Upper lobe of right lung (tissue), 1 donor: ENCODE data around the gene CDK15. TPM values are rescaled to one million over a fixed set of nuclear protein-coding genes. Genes with fewer than 3 reads are reported as not detected.

Experiments used
- ATAC-seq: fragments of 200-7000 bp; cut with Tn5 transposase; one replicate; pipeline ENCODE4 v1.9.1; 2020; ENCODE audit warnings: mild to moderate bottlenecking, moderate library complexity
- DNase-seq: peaks from one replicate; pipeline ENCODE4 v3.0.0-alpha.2; 2020
- H3K27ac ChIP-seq: fragments of 200-600 bp; one replicate; pipeline ENCODE4 v1.8.0; 2022
- H3K27me3 ChIP-seq: fragments of 200-600 bp; one replicate; pipeline ENCODE4 v1.8.0; 2022; ENCODE audit warnings: mild to moderate bottlenecking
- H3K36me3 ChIP-seq: fragments of 200-600 bp; one replicate; pipeline ENCODE4 v1.8.0; 2022
- H3K4me1 ChIP-seq: fragments of 200-600 bp; one replicate; pipeline ENCODE4 v1.8.0; 2022
- H3K4me3 ChIP-seq: fragments of 200-600 bp; one replicate; pipeline ENCODE4 v1.8.0; 2022; ENCODE audit warnings: mild to moderate bottlenecking
- H3K9me3 ChIP-seq: fragments of 200-600 bp; one replicate; pipeline ENCODE4 v1.8.0; 2022
- intact Hi-C: fragments of 100-400 bp; cut with DNase I; formaldehyde crosslinking; loops from one replicate; pipeline ENCODE4 v1.11.0; 2022
- total RNA-seq: library from RNA; stranded (reverse); fragmentation: NEBNext Ultra II Directional; extraction: Animal tissue kit (Norgen Biotek cat#: 25700); gene quantifications from one replicate; pipeline ENCODE4 v1.2.1, GENCODE V29; 2021
- TF ChIP-seq, protein P1 (sequence below): fragments of 200-600 bp; IDR thresholded peaks from one replicate; pipeline ENCODE4 v1.8.0; 2022; ENCODE audit warnings: antibody characterized with exemption
- donor health status: DM: no; HTN: yes; CAD: no; lungs with severe emphysema.

Gene CDK15
- total RNA-seq, 1 donor from 2014 or later, result 6.0 TPM

- Histone ChIP-seq H3K36me3 (no peaks in the 10 kb centered on the region), H3K4me1 (peaks cover 9% of the 10 kb centered on the region), H3K9me3 (no peaks in the 10 kb centered on the region), H3K27me3 (no peaks in the 10 kb centered on the region), H3K27ac (no peak overlapping the region), H3K4me3 (no peak overlapping the region)
- ATAC-seq, result no peak
- DNase-seq, result no peak
- TF ChIP-seq, protein P1, sequence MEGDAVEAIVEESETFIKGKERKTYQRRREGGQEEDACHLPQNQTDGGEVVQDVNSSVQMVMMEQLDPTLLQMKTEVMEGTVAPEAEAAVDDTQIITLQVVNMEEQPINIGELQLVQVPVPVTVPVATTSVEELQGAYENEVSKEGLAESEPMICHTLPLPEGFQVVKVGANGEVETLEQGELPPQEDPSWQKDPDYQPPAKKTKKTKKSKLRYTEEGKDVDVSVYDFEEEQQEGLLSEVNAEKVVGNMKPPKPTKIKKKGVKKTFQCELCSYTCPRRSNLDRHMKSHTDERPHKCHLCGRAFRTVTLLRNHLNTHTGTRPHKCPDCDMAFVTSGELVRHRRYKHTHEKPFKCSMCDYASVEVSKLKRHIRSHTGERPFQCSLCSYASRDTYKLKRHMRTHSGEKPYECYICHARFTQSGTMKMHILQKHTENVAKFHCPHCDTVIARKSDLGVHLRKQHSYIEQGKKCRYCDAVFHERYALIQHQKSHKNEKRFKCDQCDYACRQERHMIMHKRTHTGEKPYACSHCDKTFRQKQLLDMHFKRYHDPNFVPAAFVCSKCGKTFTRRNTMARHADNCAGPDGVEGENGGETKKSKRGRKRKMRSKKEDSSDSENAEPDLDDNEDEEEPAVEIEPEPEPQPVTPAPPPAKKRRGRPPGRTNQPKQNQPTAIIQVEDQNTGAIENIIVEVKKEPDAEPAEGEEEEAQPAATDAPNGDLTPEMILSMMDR, result no peak
- intact Hi-C loops, result no loop called here
These were observed 103.0 kb downstream of the CDK15 start for GRCh38 chr2:201909348-201909747.

DNA sequence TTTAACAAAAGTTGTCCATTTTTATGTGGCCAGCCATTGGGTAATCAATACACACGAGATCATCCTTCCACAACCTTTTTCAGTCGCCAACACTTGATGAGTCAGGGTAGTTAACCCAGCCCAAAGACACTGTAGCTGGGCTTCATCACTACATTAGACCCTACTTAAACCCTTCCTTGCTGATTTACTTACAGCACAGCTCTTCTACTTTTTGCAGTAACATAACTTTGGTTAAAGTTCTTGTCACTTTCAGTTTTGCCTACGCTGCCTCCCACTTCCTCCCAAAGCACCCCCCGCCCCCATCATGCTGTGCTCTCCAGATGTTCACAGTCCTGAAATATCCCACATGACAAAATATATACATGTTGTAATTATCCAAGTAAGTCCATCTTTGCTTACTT is 103.6 kb downstream of the CDK15 start:
- H3K4me1 ChIP-seq, result peaks cover 9% of the 10 kb centered on the region
- ATAC-seq (peak; percentile 21), DNase-seq (no peak)
- no peak overlapping the region for H3K4me3 ChIP-seq
- no peaks in the 10 kb centered on the region for H3K36me3 ChIP-seq
- intact Hi-C loops, result no loop called here
- TF ChIP-seq, protein P1, result no peak
- H3K27me3 ChIP-seq, result no peaks in the 10 kb centered on the region
- H3K9me3 ChIP-seq, result no peaks in the 10 kb centered on the region
- H3K27ac ChIP-seq, result no peak overlapping the region

DNA sequence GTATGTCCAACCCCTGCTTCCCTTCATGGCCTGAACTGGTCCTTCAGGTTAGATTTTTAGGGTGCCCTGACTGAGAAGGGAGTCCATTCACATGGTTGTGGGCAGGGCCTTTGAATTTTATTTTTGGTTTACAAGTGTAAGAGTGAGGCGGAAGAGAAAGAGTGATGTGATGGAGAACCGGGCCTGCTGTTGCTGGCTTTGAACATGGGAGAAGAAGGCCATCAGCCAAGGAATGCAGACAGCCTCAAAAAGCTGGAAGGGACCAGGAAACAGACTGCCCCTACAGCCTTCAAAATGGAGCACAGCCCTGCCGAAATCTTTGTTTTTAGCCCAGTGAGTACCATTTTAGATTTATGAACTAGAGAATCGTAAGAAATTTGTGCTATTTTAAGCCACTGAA is 105.0 kb downstream of the CDK15 start:
- ATAC-seq, result no peak
- H3K36me3 ChIP-seq, result no peaks in the 10 kb centered on the region
- peaks cover 9% of the 10 kb centered on the region for H3K4me1 ChIP-seq
- intact Hi-C loops, result no loop called here
- H3K9me3 ChIP-seq, result no peaks in the 10 kb centered on the region
- TF ChIP-seq, protein P1, result no peak
- DNase-seq, result no peak
- no peak overlapping the region for H3K4me3 ChIP-seq
- H3K27ac ChIP-seq, result no peak overlapping the region
- no peaks in the 10 kb centered on the region for H3K27me3 ChIP-seq

GRCh38 chr2:201913201-201913600 is 106.9 kb downstream of the CDK15 start:
- H3K4me1 ChIP-seq, result peaks cover 9% of the 10 kb centered on the region
- intact Hi-C loops, result no loop called here
- no peak overlapping the region for H3K27ac ChIP-seq
- H3K9me3 ChIP-seq, result no peaks in the 10 kb centered on the region
- TF ChIP-seq, protein P1, result no peak
- no peak for ATAC-seq
- no peaks in the 10 kb centered on the region for H3K36me3 ChIP-seq
- no peak overlapping the region for H3K4me3 ChIP-seq
- H3K27me3 ChIP-seq, result no peaks in the 10 kb centered on the region
- no peak for DNase-seq

- Histone ChIP-seq H3K4me1 (no peaks in the 10 kb centered on the region), H3K27me3 (no peaks in the 10 kb centered on the region), H3K36me3 (no peaks in the 10 kb centered on the region), H3K4me3 (no peak overlapping the region), H3K9me3 (no peaks in the 10 kb centered on the region), H3K27ac (no peak overlapping the region)
- intact Hi-C loops, result no loop called here
- DNase-seq (no peak), ATAC-seq (peak; percentile 32)
- TF ChIP-seq, protein P1, result no peak
These were observed 109.1 kb downstream of the CDK15 start for GRCh38 chr2:201915446-201915845.

- H3K27me3 ChIP-seq, result no peaks in the 10 kb centered on the region
- intact Hi-C loops, result no loop called here
- no peak for ATAC-seq
- H3K9me3 ChIP-seq, result no peaks in the 10 kb centered on the region
- H3K27ac ChIP-seq, result no peak overlapping the region
- H3K4me3 ChIP-seq, result no peak overlapping the region
- TF ChIP-seq, protein P1, result no peak
- no peaks in the 10 kb centered on the region for H3K36me3 ChIP-seq
- no peak for DNase-seq
- no peaks in the 10 kb centered on the region for H3K4me1 ChIP-seq
These were observed 110.2 kb downstream of the CDK15 start for GRCh38 chr2:201916565-201916964.
